ENCODE data around the gene GSTA3.
"Not testable (repeated sequence)": the region's sequence is repeated elsewhere in the genome, so short reads cannot be mapped to it uniquely, and the experiment has no call there.

The GSTA3 gene

GRCh38 chr6:52861151-52861550 lies 48.3 kb downstream of the GSTA3 start:
- DNase-seq (ENCODE audit: low read depth in 2 of 2): not testable (repeated sequence)

GRCh38 chr6:52858416-52858815 lies 51.1 kb downstream of the GSTA3 start:
- DNase-seq (ENCODE audit: low read depth in 2 of 2): no peak

- DNase-seq (ENCODE audit: low read depth in 2 of 2): not testable (repeated sequence)
Observed at GRCh38 chr6:52856137-52856536, 53.4 kb downstream of the GSTA3 start.

GRCh38 chr6:52849137-52849536 lies 60.4 kb downstream of the GSTA3 start:
- no peak for DNase-seq (ENCODE audit: low read depth in 2 of 2)

Data from activated CD4-positive, alpha-beta T cell treated with anti-CD3 and anti-CD28 coated beads for 24 hours (primary cell).